ENCODE results near the gene SCART1. TPM values are rescaled to one million over a fixed set of nuclear protein-coding genes. Genes with fewer than 3 reads are reported as not detected.

Gene SCART1
- total RNA-seq, 1 donor from 2014 or later = not detected

DNA sequence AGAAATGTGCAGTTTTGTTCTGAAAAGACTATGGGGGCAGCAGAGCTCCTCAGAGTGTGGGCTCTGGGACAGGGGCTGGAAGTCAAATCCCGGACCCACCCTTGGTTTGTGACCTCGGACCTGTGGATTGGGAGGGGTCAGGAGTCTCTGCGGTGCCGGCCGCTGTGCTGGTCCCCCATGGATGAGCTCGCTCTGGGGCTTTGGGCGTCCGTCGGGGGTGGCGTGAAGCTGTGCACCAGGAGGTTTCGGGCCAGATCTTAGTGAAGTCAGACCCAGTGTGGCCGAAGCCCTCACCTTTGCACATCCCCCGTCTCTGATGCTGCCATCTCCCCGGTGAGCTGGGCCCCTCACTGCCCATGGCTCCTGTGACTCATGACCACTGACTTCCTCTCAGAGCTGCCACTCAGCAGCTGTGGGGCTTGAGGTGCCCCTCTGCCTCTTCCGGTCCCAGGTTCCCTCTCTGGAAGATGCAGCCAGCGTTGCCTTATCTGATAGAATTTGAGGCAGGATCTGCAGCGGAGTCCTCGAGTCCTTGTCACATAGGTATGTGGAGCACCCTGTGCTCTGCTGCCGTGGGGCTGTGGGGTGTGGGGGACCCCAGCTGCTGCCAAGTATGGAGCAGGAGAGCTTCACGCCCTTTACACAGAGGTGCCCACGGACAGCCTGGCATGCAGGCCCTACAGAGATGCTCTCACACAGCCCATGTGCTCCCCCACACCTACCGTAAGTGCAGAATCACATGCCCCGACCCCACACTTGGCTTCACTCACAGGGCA lies 11.4 kb upstream of the SCART1 start:
- no peak for TF ChIP-seq CTCF (IDR thresholded peaks at IDR 0.05; ENCODE audit: insufficient read depth, low read length, poor library complexity, severe bottlenecking)
- Histone ChIP-seq H3K36me3 (ENCODE audit: control insufficient read depth, insufficient read depth, low read length) (no peaks in the 10 kb centered on the region), H3K4me3 (ENCODE audit: low read depth, low read length) (no peak overlapping the region), H3K27me3 (ENCODE audit: control insufficient read depth, insufficient read depth, low read length) (no peaks in the 10 kb centered on the region)
- DNase-seq (ENCODE audit: low read depth) = no peak

- H3K4me3 ChIP-seq (ENCODE audit: low read depth, low read length) = no peak overlapping the region
- no peak for DNase-seq (ENCODE audit: low read depth)
- H3K27me3 ChIP-seq (ENCODE audit: control insufficient read depth, insufficient read depth, low read length) = no peaks in the 10 kb centered on the region
- TF ChIP-seq CTCF (IDR thresholded peaks at IDR 0.05; ENCODE audit: insufficient read depth, low read length, poor library complexity, severe bottlenecking) = no peak
- no peaks in the 10 kb centered on the region for H3K36me3 ChIP-seq (ENCODE audit: control insufficient read depth, insufficient read depth, low read length)
These were observed 10.5 kb upstream of the SCART1 start for GRCh38 chr10:133442967-133443924.

DNA sequence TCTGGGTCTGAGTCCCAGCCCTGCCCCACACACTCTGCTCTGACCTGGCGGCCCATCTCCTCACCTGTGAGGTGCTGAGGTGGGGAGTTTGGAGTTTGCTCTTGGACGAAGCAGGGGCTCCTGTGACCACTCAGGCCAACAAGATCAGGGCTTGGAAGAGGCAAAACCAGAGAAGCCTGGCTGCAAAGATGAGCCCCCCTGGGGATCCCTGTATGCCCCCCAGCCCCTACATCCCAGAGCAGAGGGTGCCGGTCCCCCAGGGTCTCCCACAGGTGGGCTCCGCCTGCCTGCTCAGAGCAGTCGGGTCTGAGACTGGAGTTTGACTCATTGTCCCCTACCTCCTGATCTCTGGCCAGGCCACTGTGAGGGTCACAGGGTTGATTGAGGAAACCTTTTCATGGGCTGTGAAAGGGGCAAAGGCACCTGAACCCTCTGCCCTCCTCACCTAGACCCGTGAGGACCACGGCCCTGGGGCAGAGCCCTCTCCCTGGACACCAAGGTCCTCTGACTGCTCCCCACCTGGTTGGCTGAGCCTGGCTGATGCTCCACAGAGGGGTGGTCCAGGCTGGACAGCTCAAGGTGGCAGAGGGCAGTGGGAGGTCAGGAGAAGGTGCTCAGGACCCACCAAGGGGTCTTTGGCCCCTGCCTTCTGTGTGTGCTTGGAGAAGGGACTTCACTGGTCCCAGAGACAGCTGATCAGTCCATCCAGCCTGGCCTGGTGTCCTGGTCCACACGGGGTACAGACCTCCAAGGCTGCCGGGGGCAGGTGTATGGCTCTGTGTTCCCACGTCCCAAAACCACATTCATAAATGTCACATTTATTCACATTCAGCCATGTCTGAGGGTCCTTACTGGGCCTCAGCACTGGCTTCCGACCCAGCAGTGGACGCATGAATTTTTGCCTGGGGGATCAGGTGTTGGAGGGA lies 9.1 kb upstream of the SCART1 start:
- Histone ChIP-seq H3K4me3 (ENCODE audit: low read depth, low read length) (no peak overlapping the region), H3K27me3 (ENCODE audit: control insufficient read depth, insufficient read depth, low read length) (no peaks in the 10 kb centered on the region)
- no peak for TF ChIP-seq CTCF (IDR thresholded peaks at IDR 0.05; ENCODE audit: insufficient read depth, low read length, poor library complexity, severe bottlenecking)

DNA sequence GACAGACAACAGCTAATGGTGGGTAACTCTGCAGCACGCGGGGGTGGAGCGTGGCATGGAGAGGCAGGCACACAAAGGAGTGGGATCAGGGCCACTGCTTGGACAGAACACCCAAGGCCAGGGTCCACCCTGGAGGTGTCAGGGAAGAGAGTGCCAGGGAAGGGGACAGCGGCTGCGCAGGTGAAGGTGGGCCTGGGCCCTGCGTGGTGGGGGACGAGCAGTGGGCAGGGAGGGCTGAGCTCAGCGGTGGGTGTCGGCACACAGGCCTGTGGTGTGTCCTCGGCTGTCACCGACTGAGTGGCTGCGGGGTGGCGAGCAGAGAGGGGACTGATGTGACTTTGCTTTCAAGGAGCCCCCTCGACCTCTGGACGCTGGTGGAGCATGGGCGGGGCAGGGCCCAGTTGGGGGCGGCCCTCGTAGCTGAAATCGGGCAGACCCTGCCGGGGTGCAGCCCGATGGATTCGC lies 8.4 kb upstream of the SCART1 start:
- Histone ChIP-seq H3K27me3 (ENCODE audit: control insufficient read depth, insufficient read depth, low read length) (no peaks in the 10 kb centered on the region), H3K36me3 (ENCODE audit: control insufficient read depth, insufficient read depth, low read length) (no peaks in the 10 kb centered on the region), H3K4me3 (ENCODE audit: low read depth, low read length) (no peak overlapping the region)
- no peak for DNase-seq (ENCODE audit: low read depth)
- TF ChIP-seq CTCF (IDR thresholded peaks at IDR 0.05; ENCODE audit: insufficient read depth, low read length, poor library complexity, severe bottlenecking) = no peak

More for the DNA sequence above, 9.1 kb upstream of the SCART1 start:
- no peak for DNase-seq (ENCODE audit: low read depth)
- no peaks in the 10 kb centered on the region for H3K36me3 ChIP-seq (ENCODE audit: control insufficient read depth, insufficient read depth, low read length)

Measured in kidney epithelial cell (primary cell).